ENCODE results near the gene TRAF3IP1.
"Not testable (repeated sequence)": the region's sequence is repeated elsewhere in the genome, so short reads cannot be mapped to it uniquely, and the experiment has no call there.

TRAF3IP1 gene

DNA sequence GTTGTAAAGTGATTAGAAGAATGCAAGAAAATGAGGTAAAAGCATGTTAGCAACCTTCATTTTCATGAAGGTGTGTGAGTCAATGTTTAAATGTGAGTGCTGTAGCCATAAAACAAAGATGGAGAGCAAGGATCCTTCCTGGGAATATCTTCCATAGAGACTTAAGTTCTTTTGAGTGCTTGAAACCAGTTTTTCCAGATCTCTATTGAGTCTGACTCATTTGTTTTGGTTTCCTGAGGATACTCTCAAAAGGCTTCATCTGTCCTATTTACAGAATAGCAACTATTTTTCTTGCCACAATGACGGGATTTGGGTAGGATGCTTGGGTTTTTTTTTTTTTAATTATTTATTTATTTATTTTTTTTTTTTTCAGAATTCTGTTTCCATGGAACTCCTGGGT is 60.5 kb downstream of the TRAF3IP1 start:
- no peak for DNase-seq (ENCODE audit: low read depth in 2 of 2)

DNA sequence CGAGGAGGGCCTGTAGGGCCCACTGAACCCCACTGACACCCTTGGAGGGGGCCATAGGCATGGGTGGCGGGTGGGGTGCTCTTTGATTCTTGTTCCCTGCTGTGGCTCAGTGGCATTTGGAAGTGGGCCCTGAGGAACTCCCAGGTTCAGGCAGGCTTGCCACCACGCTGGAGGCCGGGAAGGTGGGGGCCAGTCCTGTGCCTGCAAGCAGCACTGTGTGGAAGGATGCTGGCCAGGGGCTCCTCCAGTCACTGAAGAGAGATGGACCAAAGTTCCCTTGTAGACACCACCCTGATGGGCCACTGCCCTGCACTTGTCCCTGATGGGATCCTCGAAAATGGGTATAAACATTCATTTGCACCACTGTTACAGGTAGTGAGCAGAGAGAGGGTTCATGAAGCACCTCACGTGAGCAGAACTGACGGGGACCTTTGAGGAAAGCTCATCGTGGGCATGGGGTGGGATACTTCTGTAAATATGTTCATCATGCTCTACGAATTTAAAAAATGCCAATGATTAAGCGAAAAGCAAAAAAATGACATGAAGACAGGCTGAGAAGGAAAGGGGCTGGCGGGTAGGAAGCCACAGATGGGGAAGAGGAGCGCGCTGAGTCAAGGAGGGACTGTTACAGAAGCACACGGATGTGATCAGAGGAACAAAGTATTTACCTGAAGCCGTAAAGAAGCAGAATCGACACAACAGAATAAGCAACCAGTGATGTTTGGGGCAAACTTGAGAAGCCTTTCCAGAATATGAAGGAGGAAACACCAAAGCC is 61.2 kb downstream of the TRAF3IP1 start:
- DNase-seq (ENCODE audit: low read depth in 2 of 2): no peak

DNA sequence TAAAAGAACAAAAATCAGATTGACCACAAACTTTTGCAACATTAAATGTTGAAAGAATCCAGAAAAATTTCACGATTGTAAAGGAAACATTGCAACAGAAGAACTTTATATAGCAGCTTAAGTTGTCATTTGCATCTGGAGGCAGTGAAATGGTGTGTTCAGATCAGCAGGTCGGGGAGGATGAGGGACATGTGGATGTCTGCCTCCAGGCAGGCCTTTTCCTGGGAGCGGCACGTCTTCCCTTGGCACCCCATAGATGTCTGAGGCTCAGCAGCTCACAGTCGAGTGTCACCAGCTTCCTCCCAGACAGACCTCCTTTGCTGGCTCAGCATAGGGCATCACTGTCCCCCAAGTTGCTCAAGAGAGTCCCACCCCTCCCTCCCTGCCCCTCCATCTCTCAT is 62.1 kb downstream of the TRAF3IP1 start:
- no peak for DNase-seq (ENCODE audit: low read depth in 2 of 2)

DNA sequence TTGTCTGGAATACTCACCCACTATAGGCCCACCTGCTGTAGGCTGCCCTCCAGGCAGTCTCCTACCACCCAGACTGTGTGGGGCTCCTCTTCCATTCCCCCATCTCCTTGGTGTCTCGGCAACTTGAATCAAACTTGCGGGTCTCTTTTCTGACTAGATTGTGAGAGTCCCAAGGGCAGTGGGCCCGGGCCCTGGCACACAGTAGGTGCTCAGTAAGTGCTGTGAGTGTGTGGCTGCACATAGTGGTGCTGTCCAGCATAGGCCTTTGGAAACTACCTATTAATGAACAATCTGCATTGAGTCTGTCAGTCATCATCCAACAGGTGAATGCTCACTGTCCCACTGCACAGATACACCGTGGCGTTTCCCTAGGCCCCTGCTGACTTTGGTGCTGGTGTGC is 62.8 kb downstream of the TRAF3IP1 start:
- DNase-seq (ENCODE audit: low read depth in 2 of 2): no peak

DNA sequence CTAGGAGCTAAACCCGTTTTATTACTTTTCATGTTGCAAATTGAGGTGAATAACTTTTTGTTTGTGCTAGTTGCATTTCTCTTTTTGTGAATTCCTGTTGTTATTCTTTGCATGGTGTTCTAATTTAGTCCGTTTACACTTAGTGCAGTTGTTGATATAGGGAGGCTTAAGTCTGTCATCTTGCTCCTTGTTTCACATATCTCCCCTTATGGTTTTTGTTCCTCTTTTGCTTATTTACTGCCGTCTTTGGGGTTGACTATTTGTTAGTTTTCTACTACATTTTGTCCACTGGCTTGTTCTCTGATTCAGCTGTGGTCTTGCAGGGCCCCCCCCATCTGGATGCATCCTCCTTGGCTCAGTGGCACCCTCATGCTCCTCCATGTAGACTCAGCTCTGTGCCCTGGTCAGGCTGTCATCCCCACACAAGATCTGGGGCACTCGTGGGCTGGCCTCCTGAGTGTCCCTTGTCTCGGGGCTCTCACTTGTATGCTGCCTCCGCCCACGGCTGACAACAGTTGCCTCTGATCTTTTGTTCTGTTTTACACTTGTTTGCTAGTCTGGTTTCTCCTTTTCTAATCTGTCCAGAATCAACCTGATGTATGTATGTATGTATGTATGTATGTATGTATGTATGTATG is 63.5 kb downstream of the TRAF3IP1 start:
- DNase-seq (ENCODE audit: low read depth in 2 of 2): no peak

DNA sequence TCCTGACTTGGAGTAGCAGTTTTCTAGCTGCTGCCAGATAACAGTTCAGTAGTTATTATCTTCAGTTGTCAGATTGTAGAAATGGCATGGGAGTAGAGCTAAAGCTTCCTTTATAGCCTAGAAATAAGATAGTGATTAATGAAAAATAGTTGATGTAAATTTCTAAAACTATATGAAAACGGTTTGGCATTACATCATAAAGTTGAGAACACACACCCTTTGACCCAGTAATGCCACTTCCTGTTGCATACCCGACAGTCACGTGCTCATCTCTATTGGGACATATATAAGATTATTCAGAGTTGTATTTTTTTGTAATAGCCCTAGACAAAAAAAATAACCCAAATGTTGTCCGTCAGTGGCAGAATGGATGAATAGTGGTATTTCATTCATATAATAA is 67.0 kb downstream of the TRAF3IP1 start:
- DNase-seq (ENCODE audit: low read depth in 2 of 2): no peak

DNA sequence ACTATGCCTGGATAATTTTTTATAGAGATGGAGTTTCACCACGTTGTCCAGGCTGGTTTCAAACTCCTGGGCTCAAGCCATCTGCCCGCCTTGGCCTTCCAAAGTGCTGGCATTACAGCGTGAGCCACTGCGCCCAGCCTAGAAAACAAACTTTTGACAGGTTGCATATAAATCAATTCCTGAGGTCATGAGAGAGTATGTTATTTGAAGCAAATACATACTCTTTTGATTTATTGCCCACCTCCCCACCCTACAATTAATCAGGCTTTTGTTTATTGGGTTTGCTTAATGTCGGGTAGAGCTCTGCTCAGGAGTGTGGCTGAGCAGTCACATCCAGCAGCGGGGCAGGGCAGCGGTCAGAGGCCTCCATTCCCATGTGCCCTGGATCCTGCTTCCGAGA is 68.5 kb downstream of the TRAF3IP1 start:
- no peak for DNase-seq (ENCODE audit: low read depth in 2 of 2)

DNA sequence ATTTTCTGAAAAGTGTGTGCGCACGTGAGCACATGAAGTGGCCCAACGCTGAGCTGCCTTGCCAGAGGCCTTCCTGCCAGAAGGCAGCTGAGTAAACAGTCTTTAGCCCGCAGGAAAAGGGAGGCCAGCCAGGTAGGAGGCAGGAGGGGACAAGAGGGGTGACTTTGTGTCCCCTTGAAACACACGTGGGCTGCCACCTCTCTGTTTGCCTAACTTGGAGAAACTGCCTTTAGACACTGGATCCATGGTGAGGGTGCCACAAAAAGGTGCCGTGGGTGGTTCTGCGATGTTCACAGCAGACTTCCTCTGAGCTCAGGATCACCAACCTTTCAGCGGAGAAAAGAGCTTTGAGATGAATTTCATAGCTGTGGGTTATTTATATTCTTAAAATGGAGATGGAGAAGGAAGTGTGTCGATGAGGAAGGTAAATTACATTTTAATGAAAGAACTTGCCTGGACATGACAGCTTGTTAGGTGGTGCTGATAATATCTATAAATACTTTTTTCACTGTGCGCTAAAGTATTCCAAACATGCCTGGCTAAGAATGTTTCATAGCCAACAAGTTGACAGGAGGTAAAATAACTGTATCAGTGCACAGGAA is 69.8 kb downstream of the TRAF3IP1 start:
- DNase-seq (ENCODE audit: low read depth in 2 of 2): no peak

DNA sequence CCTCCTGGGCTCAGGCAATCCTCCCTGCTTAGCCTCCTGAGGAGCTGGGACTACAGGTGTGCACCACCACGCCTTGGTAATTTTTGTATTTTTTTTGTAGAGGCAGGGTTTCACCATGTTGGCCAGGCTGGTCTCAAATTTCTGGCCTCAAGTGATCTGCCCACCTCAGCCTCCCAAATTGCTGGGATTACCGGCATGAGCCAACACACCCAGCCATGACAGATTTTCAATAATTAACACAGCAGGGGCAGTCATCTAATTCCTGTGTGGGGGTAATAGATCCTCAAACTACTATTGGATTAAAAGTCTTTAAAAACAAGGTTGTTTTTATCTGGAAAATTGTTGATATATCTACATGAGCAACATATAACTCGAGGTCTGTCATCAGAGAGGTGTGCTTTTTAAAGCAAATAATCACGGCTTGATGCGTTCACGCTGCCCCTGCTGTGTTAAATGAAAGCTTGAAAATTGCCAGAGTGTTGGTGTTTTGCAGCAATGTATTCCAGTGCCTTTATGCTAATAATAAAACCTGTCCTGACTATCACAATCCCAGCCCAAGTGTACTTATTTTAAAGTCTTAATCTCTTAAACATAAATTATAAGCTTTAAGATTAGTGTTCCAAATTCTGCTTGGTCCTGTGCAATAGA is 70.8 kb downstream of the TRAF3IP1 start:
- no peak for DNase-seq (ENCODE audit: low read depth in 2 of 2)

DNA sequence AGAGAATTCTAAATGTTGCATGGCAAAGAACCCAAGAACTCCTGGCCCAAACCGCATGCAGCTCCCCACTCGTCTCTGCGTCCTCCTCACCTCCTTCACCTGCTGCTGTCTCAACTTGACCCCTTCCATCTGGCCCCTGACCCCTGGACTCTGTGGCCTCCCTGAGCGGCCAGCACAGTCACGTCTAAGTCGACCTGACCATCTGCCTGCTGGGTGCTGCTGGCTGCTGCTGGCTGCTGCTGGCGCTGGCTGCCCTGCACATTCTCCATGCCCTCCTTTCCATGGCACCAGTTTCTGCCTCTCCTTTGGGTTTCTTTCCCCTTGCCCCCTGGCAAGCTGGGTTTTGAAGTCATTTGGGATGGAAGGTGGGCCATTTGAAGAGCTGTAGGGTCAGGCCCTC is 76.3 kb downstream of the TRAF3IP1 start:
- DNase-seq (ENCODE audit: low read depth in 2 of 2): no peak

DNA sequence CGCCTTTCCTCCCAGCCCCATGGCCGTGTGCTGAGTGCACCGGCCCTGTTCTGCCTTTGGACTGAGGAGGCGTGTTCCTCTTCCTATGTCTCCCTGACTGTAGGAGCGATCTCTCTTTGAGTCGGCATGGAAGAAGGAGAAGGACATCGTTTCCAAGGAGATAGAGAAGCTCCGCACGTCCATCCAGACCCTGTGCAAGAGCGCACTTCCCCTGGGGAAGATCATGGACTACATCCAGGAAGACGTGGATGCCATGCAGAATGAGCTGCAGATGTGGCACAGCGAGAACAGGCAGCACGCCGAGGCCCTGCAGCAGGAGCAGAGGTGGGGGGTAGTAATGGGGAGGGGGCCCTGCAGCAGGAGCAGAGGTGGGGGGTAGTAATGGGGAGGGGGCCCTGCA is 77.0 kb downstream of the TRAF3IP1 start:
- no peak for DNase-seq (ENCODE audit: low read depth in 2 of 2)

DNA sequence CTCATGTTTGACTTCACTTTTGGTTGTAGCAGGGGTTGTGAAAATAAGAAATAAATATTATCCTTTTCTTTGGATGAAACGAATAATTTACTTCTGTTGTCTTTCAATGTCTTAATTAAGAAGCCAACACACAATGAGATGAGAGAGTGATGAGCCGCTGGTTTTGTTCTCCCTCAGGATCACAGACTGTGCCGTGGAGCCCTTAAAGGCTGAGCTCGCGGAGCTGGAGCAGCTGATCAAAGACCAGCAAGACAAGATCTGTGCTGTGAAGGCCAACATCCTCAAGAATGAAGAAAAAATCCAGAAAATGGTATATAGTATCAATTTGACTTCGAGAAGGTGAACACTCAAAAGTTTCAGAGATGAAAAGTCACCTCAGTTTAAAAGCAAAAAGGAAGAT is 78.3 kb downstream of the TRAF3IP1 start:
- DNase-seq (ENCODE audit: low read depth in 2 of 2): no peak

DNA sequence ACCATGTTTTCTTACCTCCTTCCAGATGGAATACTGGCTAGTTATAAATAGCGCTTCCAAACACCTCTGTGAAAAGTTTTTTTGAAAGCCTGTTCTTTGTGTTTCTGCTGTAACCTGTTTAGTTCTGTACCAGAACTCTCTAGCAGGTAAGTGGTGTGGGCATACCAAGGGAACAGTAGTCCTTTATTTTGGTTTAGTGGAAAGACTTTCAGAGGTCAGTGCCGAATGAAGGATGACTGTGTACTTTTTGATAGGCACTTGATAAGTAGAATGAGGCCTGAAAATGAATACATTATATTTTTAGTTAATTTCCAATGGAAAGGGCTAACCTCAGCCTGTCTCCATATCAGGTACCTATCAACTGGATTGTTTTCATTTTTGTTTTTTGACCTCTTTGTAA is 78.8 kb downstream of the TRAF3IP1 start:
- no peak for DNase-seq (ENCODE audit: low read depth in 2 of 2)

DNA sequence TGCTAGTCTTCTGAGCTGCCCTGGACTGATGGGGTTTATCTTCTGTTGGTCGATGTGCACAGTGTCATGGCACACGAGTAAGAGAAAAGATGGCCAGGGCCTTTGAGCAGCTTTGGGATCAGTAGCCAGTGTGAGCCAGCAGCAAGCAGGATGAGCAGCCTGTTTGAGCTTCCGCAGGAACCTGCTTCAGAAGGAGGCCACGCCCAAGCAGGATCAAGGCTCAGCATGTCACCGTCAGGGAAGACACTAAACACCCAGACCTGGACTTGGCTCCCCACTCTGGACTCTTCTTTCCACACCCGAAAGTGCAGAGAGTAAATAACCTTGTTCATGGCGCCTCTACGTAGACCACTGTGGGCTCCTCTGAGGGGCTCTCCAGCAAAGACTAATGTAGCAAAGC is 81.2 kb downstream of the TRAF3IP1 start:
- DNase-seq (ENCODE audit: low read depth in 2 of 2): no peak

DNA sequence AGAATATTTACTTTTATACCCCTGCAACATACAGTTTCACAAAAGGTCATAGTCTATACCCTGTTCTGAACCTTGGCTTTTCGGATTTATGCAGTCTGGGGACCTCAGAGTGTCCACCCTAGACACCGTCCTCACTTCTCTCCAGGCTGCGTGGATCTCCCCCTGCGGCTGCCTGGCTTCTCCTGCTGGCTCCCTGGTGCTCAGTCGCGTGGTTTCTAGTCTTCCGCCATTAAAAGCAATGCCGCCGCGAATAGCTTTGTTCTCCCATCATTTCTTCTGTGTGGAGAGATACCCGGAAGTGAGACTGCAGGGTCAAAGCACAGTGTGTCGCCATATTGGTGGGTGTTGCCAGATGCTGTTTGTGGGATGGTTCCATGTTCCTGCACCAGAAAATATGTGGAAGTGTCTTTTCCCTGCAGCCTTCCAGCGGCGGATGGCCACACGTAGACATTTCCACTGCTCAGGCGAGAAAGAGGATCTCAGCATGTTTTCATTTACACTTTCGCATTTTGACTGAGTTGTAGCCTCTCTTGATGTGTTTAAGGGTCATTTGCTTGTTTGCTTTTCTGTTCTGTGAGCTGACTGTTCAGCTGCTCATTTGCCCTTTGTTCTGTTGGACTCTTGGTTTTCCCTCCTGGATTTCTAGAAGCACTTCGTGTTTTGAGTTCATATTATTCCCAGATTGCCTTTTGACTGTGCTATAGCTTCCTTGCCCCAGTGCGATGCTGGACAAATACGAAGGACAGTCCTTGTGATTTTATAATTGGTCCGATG is 83.5 kb downstream of the TRAF3IP1 start:
- DNase-seq (ENCODE audit: low read depth in 2 of 2): no peak

DNA sequence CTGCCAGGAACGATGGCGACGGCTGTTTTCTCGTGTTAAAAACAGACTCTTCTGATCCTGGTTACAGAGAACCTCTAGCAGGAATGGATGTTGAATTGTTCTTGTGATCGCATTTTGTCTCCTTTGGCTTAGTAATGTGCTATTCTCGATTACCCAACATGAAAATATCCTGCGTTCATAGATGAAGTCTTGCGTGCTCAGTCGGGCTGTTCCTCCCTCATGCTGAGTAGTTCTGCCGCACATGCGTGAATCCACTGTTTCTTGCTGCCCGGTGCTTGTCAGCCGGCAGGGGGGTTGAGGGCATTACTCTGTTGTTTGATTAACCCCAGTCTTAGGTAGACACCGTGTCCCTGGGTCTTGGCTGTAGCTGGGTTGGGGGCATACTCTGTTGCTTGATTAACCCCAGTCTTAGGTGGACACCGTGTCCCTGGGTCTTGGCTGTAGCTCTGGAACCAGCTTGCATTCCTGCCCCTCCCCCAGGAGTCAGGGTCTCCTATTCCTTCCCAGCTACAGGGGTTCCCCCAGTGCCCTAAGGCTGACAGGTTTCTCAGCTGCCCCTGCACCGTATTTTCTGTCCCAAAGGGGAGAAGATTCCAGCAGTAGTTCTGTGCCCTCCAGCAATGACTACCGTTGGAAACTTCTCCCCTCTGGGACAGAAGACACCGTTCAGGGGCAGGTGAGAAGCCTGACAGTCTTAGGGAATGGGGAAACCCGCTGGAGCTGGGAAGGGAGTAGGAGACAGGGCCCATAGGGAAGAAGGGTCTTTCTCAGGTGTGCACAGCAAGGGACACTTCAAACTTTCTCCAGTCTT is 84.3 kb downstream of the TRAF3IP1 start:
- no peak for DNase-seq (ENCODE audit: low read depth in 2 of 2)

DNA sequence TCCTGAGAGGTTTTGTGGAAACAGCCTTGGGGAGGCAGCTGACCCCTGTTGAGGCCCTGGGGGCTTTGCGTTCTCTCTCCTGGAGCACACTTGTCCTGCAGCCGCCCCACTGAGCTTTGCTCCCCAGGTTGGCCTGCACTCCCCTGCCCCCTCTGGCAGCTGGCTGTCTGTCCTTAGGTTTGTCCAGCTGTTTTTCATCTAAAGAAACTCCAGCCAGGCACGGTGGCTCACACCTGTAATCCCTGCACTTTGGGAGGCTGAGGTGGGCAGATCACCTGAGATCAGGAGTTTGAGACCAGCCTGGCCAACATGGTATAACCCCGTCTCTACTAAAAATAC is 84.9 kb downstream of the TRAF3IP1 start:
- DNase-seq (ENCODE audit: low read depth in 2 of 2): not testable (repeated sequence)

DNA sequence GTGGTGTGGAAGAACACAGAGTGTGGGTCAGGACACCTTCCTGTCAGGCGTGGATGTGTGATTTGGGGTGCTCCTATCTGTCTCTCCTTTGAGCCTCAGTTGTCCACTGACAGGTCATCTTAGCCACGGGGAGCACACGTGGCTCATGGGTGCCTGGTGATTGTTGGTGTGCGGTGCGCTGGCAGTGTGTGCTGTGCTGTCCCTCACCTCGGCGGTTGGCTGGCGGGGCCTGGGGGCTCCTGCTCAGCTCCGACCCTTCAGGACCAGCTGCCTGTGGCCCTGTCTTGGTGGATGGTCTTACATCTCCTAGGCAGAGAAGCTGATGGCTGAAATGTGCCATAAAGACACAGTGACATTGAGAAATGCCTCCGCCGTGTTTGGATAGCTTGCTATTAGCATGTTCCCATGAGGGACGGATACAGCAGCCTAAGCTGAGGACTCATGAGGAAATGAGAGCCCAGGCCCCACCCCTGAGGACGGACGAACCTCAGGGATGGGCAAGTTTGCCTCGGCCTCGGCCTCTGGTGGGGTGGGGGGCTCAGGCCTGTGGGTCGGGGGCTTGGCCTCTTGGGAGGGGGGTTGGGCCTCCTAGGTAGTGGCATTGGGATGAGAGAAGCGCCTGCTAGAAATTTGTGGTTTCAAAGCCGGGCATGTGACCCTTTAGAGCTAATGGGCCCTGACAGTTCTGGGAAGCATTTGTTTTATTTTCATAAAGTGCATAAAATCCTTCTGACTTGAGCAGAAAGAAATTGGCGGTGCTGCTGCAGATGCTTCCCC is 86.1 kb downstream of the TRAF3IP1 start:
- no peak for DNase-seq (ENCODE audit: low read depth in 2 of 2)

DNA sequence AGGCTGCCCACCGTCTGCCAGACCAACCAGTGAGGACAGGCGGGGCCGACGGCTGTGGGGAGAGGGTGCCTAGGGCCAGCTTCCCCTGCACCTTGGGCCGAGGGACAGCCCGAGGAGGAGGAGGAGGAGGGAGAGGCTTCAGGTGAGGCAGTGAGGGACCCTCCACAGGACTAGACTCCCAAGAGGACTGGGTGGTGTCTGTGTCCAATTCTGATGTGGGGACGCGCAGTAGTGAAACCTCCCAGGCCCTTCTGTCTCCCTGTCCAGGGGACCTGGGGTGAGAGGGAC is 86.6 kb downstream of the TRAF3IP1 start:
- no peak for DNase-seq (ENCODE audit: low read depth in 2 of 2)

DNA sequence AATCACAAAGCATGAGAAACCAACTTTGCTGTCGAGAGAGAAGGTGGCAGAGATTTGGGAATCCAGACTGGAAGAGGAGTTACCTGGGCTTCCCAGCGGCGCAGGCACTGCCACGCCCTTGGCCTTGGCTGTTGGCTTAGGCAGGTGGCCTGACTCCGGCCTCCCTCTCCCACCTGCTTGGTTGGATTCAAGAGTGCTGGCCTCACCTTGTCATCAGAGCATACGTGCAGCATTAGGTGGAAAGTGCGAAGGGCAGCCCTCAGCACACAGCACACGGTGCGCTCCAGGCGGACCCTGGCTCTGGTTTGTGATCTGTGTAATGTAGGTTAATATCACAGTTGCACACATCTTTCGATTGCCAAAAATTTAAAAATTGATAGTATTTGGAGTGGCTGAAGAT is 87.2 kb downstream of the TRAF3IP1 start:
- DNase-seq (ENCODE audit: low read depth in 2 of 2): no peak

All from stimulated activated CD4-positive, alpha-beta T cell treated with anti-CD3 and anti-CD28 coated beads, Interleukin-15, amount 100 ng/mL, for 48 hours (primary cell).